HG02970 (cell line): ENCODE data around the gene HS1BP3.

ENCODE experiments used
- ATAC-seq: cut with Tn5 transposase; IDR thresholded peaks from one replicate; pipeline ENCODE4 v1.9.1; 2021; ENCODE audit warnings: mild to moderate bottlenecking, moderate library complexity, moderate number of reproducible peaks; ENCODE audit not compliant: unreplicated experiment, low FRiP score

The HS1BP3 gene

GRCh38 chr2:20575935-20576597, 74.8 kb downstream of the HS1BP3 start:
- ATAC-seq = no peak

- ATAC-seq = no peak
These were observed 75.5 kb downstream of the HS1BP3 start for GRCh38 chr2:20575414-20575813.

GRCh38 chr2:20574930-20575329, 76.0 kb downstream of the HS1BP3 start:
- no peak for ATAC-seq

- ATAC-seq = no peak
These were observed 76.4 kb downstream of the HS1BP3 start for GRCh38 chr2:20574423-20574911.

- no peak for ATAC-seq
These were observed 77.1 kb downstream of the HS1BP3 start for GRCh38 chr2:20573620-20574422.

- ATAC-seq = no peak
These were observed 78.7 kb downstream of the HS1BP3 start for GRCh38 chr2:20572221-20572620.

- no peak for ATAC-seq
These were observed 79.2 kb downstream of the HS1BP3 start for GRCh38 chr2:20571644-20572215.

GRCh38 chr2:20571231-20571630, 79.7 kb downstream of the HS1BP3 start:
- no peak for ATAC-seq

- ATAC-seq = no peak
These were observed 80.6 kb downstream of the HS1BP3 start for GRCh38 chr2:20570249-20570648.

- ATAC-seq = no peak
These were observed 81.3 kb downstream of the HS1BP3 start for GRCh38 chr2:20569464-20570223.

GRCh38 chr2:20568501-20569463, 82.1 kb downstream of the HS1BP3 start:
- no peak for ATAC-seq

- ATAC-seq = no peak
These were observed 83.0 kb downstream of the HS1BP3 start for GRCh38 chr2:20567926-20568179.
